A549 (cell line): ENCODE data around the gene THEMIS2. TPM values are rescaled to one million over a fixed set of nuclear protein-coding genes. Genes with fewer than 3 reads are reported as not detected.
"Not testable (repeated sequence)": the region's sequence is repeated elsewhere in the genome, so short reads cannot be mapped to it uniquely, and the experiment has no call there.

ENCODE experiments used
- ATAC-seq, 2 experiments: fragments of 200-7000 bp in 1 of 2; fragments of >200 bp in 1 of 2; cut with Nextera tagmentation in 1 of 2; cut with Tn5 transposase in 1 of 2; 3 replicates each; pipeline versions ENCODE4 v1.8.0 to v1.9.1; 2018 to 2020; ENCODE audit warnings: mild to moderate bottlenecking in 1 of 2, moderate library complexity in 1 of 2
- CTCF ChIA-PET: fragments of 300-600 bp; sonication (Branson Sonifier 250); formaldehyde crosslinking; extraction: SDS; loops from one replicate; lab custom pipeline; 2021; ENCODE audit warnings: antibody characterized with exemption, inconsistent platforms; lab: Yijun Ruan, JAX
- POLR2A ChIA-PET: fragments of 350-600 bp; formaldehyde crosslinking; extraction: SDS; loops from one replicate; lab custom pipeline; 2021; ENCODE audit warnings: antibody characterized with exemption, inconsistent platforms; lab: Yijun Ruan, JAX
- DNase-seq, 2 experiments: peaks; one replicate each; pipeline versions ENCODE4 v3.0.0 to v3.0.0-alpha.2; 2011 to 2016; ENCODE audit warnings: low read depth in 1 of 2, low spot score in 1 of 2
- FAIRE-seq: peaks from 2 replicates; lab custom pipeline; 2011; peaks lifted over from hg19 to GRCh38; lab: Jason Lieb, UNC
- H3K27ac ChIP-seq, 2 experiments: fragments of >200 bp; sonication (Bioruptor Twin); formaldehyde crosslinking; 3 replicates each; pipeline ENCODE4 v1.5.1; 2016 to 2017
- H3K4me1 ChIP-seq: fragments of >200 bp; sonication (Bioruptor Twin); formaldehyde crosslinking; 3 replicates; pipeline ENCODE4 v1.6.1; 2016
- H3K4me2 ChIP-seq: fragments of >200 bp; sonication (Bioruptor Twin); formaldehyde crosslinking; 3 replicates; pipeline ENCODE4 v1.6.1; 2016
- H3K4me3 ChIP-seq: fragments of >200 bp; sonication (Bioruptor Twin); formaldehyde crosslinking; 3 replicates; pipeline ENCODE4 v1.5.1; 2016
- H3K9me3 ChIP-seq: fragments of >200 bp; sonication (Bioruptor Twin); formaldehyde crosslinking; 3 replicates; pipeline ENCODE4 v1.6.1; 2016
- CHD4 ChIP-seq: fragments of 200-600 bp; sonication (generic); IDR thresholded peaks from 2 replicates; pipeline ENCODE4 v1.6.1; 2016; ENCODE audit warnings: antibody characterized with exemption, mild to moderate bottlenecking, borderline replicate concordance
- ELK1 ChIP-seq: fragments of 150-350 bp; IDR thresholded peaks from 2 replicates; pipeline ENCODE4 v1.6.1; 2014; ENCODE audit warnings: low read depth, mild to moderate bottlenecking, low read length
- EP300 ChIP-seq, 2 experiments: fragments of >200 bp; sonication (Bioruptor Twin); formaldehyde crosslinking; IDR thresholded peaks; 2 replicates in 1 of 2; 3 replicates in 1 of 2; pipeline ENCODE4 v1.6.1; 2016 to 2017
- ESRRA ChIP-seq: fragments of 150-350 bp; IDR thresholded peaks from 2 replicates; pipeline ENCODE4 v1.6.1; 2014; ENCODE audit warnings: mild to moderate bottlenecking, low read length, borderline replicate concordance
- FOSB ChIP-seq: fragments of 250-450 bp; sonication (Bioruptor Pico); IDR thresholded peaks from 2 replicates; pipeline ENCODE4 v1.5.0; 2020; ENCODE audit warnings: mild to moderate bottlenecking, moderate library complexity
- HDAC2 ChIP-seq: fragments of 200-600 bp; sonication (generic); IDR thresholded peaks from 2 replicates; pipeline ENCODE4 v1.6.1; 2016
- HES2 ChIP-seq: fragments of >200 bp; sonication (Bioruptor Twin); formaldehyde crosslinking; IDR thresholded peaks from 2 replicates; pipeline ENCODE4 v1.6.1; 2016
- JUN ChIP-seq, 2 experiments: fragments of >200 bp; sonication (Bioruptor Twin); formaldehyde crosslinking; IDR thresholded peaks; 2 replicates in 1 of 2; 3 replicates in 1 of 2; pipeline ENCODE4 v1.6.1; 2016 to 2017
- KDM1A ChIP-seq: fragments of 200-600 bp; sonication (generic); IDR thresholded peaks from 2 replicates; pipeline ENCODE4 v1.6.1; 2016; ENCODE audit warnings: low read depth, mild to moderate bottlenecking
- MAX ChIP-seq: IDR thresholded peaks from 2 replicates; pipeline ENCODE4 v1.6.1; 2012
- MAZ ChIP-seq: fragments of 150-350 bp; IDR thresholded peaks from 2 replicates; pipeline ENCODE4 v1.6.1; 2014; ENCODE audit warnings: antibody characterized with exemption, low read depth, low read length, borderline replicate concordance
- PHF8 ChIP-seq: fragments of 200-600 bp; sonication (generic); IDR thresholded peaks from 2 replicates; pipeline ENCODE4 v1.6.1; 2016; ENCODE audit warnings: low read depth, mild to moderate bottlenecking, antibody characterized with exemption, moderate library complexity, borderline replicate concordance
- POLR2A ChIP-seq: IDR thresholded peaks from 2 replicates; pipeline ENCODE4 v1.6.1; 2012; ENCODE audit warnings: mild to moderate bottlenecking, low read length
- RCOR1 ChIP-seq: fragments of 150-350 bp; IDR thresholded peaks from 2 replicates; pipeline ENCODE4 v1.6.1; 2014; ENCODE audit warnings: antibody characterized with exemption, low read length, low read depth
- TFCP2L1 ChIP-seq: fragments of 250-450 bp; sonication (Bioruptor Pico); IDR thresholded peaks from 2 replicates; pipeline ENCODE4 v1.5.0; 2021; ENCODE audit warnings: mild to moderate bottlenecking
- ZC3H11A ChIP-seq: fragments of 450-650 bp; IDR thresholded peaks from 2 replicates; pipeline ENCODE4 v1.6.1; 2014; ENCODE audit warnings: antibody characterized with exemption, mild to moderate bottlenecking
- ZFP36 ChIP-seq: fragments of 450-650 bp; IDR thresholded peaks from 2 replicates; pipeline ENCODE4 v1.6.1; 2014; ENCODE audit warnings: borderline replicate concordance; ENCODE audit not compliant: partially characterized antibody
- ZNF302 ChIP-seq: fragments of 250-450 bp; sonication (Bioruptor Pico); IDR thresholded peaks from 2 replicates; pipeline ENCODE4 v1.9.0; 2021; ENCODE audit warnings: inconsistent platforms, mild to moderate bottlenecking, moderate library complexity
- WGBS: methylation state at CpG from one replicate; pipeline ENCODE4 v1.1.6; 2017; ENCODE audit errors: missing lambda C conversion rate; 5-methylcytosine and 5-hydroxymethylcytosine counted together
- polyA plus RNA-seq, 4 experiments: library from polyadenylated mRNA; depleted of rRNA in 3 of 4; stranded (reverse); fragments of >200 nt; fragmentation: RNase III in 1 of 4; extraction: RNeasy Plus Mini Kit Qiagen cat#74134 plus additional on column Dnase treatment in 1 of 4; gene quantifications; 2 replicates in 3 of 4; 3 replicates in 1 of 4; pipeline ENCODE4 v1.2.3, GENCODE V29; 2011 to 2017

The THEMIS2 gene
- polyA plus RNA-seq, 2 of the 4 experiments (the other 2 are of a cell fraction), result 0.58 to 0.81 TPM

GRCh38 chr1:27868556-27868931, 3.8 kb upstream of the THEMIS2 start:
- WGBS, result 84% methylated on average over 8 of the region's 11 CpGs
- H3K4me2 ChIP-seq, result no peak overlapping the region
- ChIA-PET CTCF (no interaction called here), POLR2A (no interaction called here)
- FAIRE-seq, result no peak
- 0 out of 3 replicates have a peak, but pooled peaks cover 4% of the 10 kb centered on the region for H3K4me1 ChIP-seq
- H3K27ac ChIP-seq, result no peak overlapping the region
- no peak for DNase-seq
- TF ChIP-seq ZC3H11A (no peak), MAX (no peak), MAZ (no peak), ESRRA (no peak), KDM1A (no peak), PHF8 (no peak), TFCP2L1 (CRISPR knock-in tag) (no peak), ZNF302 (CRISPR knock-in tag) (no peak), POLR2A (no peak)
- TF ChIP-seq, all 56 proteins: peak for 0
- ATAC-seq, result no peak
- Histone ChIP-seq H3K9me3 (no peaks in the 10 kb centered on the region), H3K4me3 (no peak overlapping the region)

GRCh38 chr1:27868932-27869718, 3.2 kb upstream of the THEMIS2 start:
- TF ChIP-seq RCOR1 (no peak), HDAC2 (no peak), MAZ (no peak), JUN (IDR thresholded peaks at IDR 0.05) (no peak), EP300 (IDR thresholded peaks at IDR 0.05) (no peak), CHD4 (no peak), HES2 (no peak), ELK1 (no peak), ZC3H11A (no peak)
- Histone ChIP-seq H3K4me1 (0 out of 3 replicates have a peak, but pooled peaks cover 4% of the 10 kb centered on the region), H3K9me3 (no peaks in the 10 kb centered on the region), H3K4me3 (no peak overlapping the region), H3K4me2 (no peak overlapping the region), H3K27ac (no peak overlapping the region)
- CTCF ChIA-PET, result interaction anchor here (0.5 to 0.9 kb wide), 2 partner anchors 34 to 111 kb away, joined by 3 to 4 read pairs; no protein-coding TSS in a partner anchor
- ATAC-seq (no peak), FAIRE-seq (no peak), DNase-seq (no peak)
- WGBS, result 84% methylated on average over 6 of the region's 16 CpGs
- POLR2A ChIA-PET, result no interaction called here

GRCh38 chr1:27869719-27870085, 2.6 kb upstream of the THEMIS2 start:
- ATAC-seq, result no peak
- no peak for FAIRE-seq
- Histone ChIP-seq H3K4me2 (no peak overlapping the region), H3K4me3 (no peak overlapping the region)
- WGBS, result 71% methylated on average over 1 of the region's 1 CpG
- no peak for TF ChIP-seq FOSB (CRISPR knock-in tag)
- TF ChIP-seq ZFP36, result no peak
- no peak for TF ChIP-seq MAX
- no peak for TF ChIP-seq ELK1
- TF ChIP-seq, all 56 proteins: peak for 0
- no peak overlapping the region for H3K27ac ChIP-seq
- H3K4me1 ChIP-seq, result peaks cover 5% of the 10 kb centered on the region; the same call in 1 of the 3 replicates
- ChIA-PET CTCF (interaction anchor here (0.9 kb wide), 1 partner anchor 110 kb away, joined by 4 read pairs; no protein-coding TSS in a partner anchor), POLR2A (no interaction called here)
- H3K9me3 ChIP-seq, result no peaks in the 10 kb centered on the region
- no peak for DNase-seq

GRCh38 chr1:27871076-27871475, 1.3 kb upstream of the THEMIS2 start:
- H3K4me2 ChIP-seq, FAIRE-seq, DNase-seq, H3K27ac ChIP-seq, POLR2A ChIA-PET, ATAC-seq, H3K9me3 ChIP-seq, H3K4me3 ChIP-seq: not testable (repeated sequence)
- peaks cover 11% of the 10 kb centered on the region; the same call in 1 of the 3 replicates for H3K4me1 ChIP-seq
- CTCF ChIA-PET, result interaction anchor here (1.0 kb wide), 1 partner anchor 13 kb away, joined by 4 read pairs; no protein-coding TSS in a partner anchor
- 75% methylated on average over 7 of the region's 7 CpGs for WGBS
